GM12873 (cell line): Measurements from ENCODE around the gene TTK.

ENCODE experiments used
- CTCF ChIP-seq: IDR thresholded peaks from 2 replicates; pipeline ENCODE4 v1.5.1; 2012; ENCODE audit warnings: low read depth, mild to moderate bottlenecking, moderate library complexity, low read length, control low read depth; ENCODE audit not compliant: insufficient read depth; ENCODE audit errors: missing control alignments

TTK gene

GRCh38 chr6:79984261-79984660, 20.2 kb upstream of the TTK start:
- peak; percentile 7 for TF ChIP-seq CTCF

- no peak for TF ChIP-seq CTCF
These were observed 19.3 kb upstream of the TTK start for GRCh38 chr6:79985128-79985527.

- no peak for TF ChIP-seq CTCF
These were observed 14.8 kb upstream of the TTK start for GRCh38 chr6:79989641-79990040.

GRCh38 chr6:79993012-79993910, 11.2 kb upstream of the TTK start:
- TF ChIP-seq CTCF = no peak

GRCh38 chr6:79993911-79994309, 10.5 kb upstream of the TTK start:
- TF ChIP-seq CTCF = no peak

GRCh38 chr6:79997728-79998127, 6.7 kb upstream of the TTK start:
- TF ChIP-seq CTCF = no peak

GRCh38 chr6:80001337-80001736, 3.1 kb upstream of the TTK start:
- TF ChIP-seq CTCF = no peak
